ENCODE results near the gene NRL.
"Not testable (repeated sequence)": the region's sequence is repeated elsewhere in the genome, so short reads cannot be mapped to it uniquely, and the experiment has no call there.

NRL gene

DNA sequence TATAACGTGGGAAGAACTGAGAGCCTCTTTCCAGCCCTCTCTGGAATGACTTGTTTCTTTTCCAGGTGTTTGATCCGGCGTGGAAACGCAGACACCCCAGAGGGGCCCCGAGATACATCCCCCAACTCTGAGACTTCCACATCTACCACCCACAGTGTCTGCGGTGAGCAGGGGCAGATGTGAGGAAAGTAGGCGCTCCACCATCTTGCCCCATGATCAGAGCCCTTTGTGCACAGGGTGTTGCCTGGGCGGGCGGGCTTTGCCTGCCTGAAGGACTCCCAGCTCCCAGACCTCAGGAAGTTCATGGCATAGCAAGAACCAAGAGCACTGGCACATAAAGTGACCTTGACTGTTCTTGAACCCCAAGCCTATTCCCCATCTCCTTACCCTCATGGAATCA lies 60.1 kb downstream of the NRL start:
- no peak for DNase-seq (ENCODE audit: low read depth in 2 of 2, low spot score in 1 of 2)

DNA sequence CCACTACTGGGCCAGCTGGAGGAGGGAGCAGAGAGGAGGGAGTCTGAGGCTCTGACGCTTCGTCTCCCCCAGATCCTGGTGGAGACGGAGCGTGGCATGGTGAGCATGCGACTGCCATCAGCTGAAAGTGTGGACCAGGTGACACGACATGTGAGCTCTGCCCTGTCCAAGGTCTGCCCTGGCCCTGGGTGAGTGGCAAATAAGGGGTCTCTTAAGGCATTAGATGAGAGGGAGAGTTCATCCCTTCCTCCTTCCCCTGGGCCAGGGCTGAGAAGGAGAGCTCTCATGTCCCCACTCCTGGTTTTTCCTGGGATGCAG lies 60.5 kb downstream of the NRL start:
- DNase-seq (ENCODE audit: low read depth in 2 of 2, low spot score in 1 of 2), result no peak

DNA sequence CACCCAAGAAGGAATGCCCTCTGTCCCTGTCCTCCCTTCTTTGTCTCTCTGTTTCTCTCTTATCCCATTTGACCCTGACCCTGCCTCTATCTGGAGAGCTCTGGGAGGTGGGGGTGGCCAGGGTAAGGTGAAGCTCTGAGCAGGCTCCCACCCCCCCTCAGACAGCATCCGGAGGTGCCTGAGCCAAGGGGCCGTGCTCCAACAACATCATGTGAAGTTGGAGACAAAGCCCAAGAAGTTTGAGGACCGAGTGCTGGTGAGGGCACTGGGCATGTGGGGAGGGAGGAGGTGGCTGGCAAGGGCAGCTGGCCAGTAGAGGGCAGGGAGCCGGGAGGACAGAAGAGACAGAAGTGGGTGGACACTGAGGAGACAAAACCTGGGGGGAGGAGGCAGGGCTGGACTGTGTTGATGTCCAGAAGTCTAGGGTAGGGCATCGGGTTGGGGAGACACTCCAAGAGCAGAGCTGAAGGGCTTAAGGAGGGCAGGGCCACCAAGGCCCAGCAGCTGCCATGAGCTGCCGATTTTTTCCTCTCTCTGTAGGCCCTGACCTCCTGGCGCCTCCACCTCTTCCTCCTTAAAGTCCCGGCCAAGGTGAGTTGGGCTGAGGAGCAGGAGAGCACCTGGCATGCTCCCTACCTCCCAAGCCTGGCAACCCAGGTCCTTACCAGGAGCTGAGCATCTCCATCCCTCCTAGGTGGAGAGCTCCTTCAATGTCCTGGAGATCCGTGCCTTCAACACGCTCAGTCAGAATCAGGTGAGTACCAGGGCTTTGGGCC lies 61.0 kb downstream of the NRL start:
- no peak for DNase-seq (ENCODE audit: low read depth in 2 of 2, low spot score in 1 of 2)

DNA sequence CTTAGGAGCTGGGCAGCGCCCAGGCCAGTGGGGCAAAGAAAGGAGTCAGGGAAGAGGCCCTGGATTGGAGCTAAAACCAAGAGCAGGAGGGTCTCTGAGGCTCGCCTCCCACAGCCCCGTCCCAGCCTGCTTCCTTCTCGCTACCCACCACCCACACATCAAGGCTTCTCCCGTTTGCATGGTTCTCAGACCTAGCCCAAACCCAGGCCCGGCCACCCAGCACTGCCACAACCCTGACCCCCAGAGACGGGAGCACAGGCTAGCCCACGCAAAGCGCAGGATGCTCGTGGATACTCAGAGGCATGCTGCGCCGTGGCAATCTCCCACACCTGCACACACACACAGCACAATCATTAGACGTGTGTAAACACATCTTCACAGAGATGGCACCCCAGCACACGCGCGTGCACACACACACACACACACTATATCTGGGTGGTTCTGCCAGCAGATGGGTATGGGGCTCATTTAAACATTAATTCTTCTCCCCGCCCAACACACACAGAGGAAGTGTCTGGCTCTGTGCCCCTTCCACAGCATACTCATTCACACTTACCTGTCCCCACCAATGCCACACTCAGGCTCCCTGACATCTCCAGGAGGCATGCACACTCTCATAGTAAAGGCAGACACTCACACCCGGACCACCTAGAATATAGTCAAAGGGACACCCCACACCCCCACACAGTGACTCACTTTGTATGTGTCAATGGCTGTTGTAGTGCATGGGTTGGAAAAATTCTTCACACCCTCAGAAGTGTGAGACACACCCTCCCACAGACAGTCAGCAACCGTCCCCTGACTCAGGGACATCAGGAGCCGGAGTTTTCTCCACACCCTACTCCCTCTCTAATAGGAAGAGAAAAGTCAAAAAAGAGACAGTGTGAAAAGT lies 61.8 kb downstream of the NRL start:
- peak; percentile 31 to 70 for DNase-seq (ENCODE audit: low read depth in 2 of 2, low spot score in 1 of 2)

DNA sequence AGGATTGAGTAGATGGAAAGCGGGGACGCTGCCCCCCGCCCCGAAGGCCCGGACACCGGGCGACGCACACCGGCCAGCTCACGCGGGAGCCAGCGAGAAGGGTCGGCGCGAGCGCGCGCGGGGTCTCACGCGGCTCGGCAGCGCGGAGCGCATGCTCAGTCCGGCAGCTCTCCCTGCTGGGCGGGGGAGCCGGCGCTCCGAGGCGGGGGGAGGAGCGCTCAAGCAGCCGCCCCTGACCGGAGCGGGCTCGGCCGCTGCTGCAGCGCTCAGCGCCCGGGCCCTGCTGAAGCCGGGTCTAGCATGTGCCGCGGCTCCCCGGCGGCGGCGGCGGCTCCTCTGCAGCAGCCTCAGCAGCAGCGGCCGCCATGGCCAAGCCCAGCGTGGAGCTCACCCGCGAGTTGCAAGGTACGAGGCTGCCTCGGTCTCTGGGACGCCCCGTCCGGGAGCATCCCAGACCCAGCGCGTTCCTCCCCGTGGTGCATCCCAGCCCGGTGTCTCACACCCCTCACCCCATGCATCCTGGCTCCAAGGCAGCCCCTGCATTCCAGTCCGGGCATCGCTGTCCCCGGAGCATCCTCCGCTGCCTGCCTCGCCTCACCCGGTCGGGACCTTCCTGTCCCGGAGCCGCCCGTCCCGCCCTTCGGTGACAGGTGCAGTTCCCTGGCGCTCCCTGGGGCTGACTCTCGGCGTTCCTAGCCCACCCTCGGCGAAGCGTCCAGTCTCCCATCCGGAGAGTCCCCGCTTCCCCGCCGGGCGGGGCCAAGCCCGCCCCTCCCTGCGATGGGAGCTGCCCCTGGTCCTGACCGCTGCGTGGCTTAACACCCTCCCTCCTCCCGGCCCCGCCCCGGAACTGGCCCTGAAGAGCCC lies 62.7 kb downstream of the NRL start, which contains the start of gene CARMIL3:
Gene CARMIL3, plus strand, starts transcription at position 221 of the 867 bp plus-strand sequence. Its CDS starts 145 bp downstream, at position 366.
- DNase-seq (ENCODE audit: low read depth in 2 of 2, low spot score in 1 of 2), result no peak

DNA sequence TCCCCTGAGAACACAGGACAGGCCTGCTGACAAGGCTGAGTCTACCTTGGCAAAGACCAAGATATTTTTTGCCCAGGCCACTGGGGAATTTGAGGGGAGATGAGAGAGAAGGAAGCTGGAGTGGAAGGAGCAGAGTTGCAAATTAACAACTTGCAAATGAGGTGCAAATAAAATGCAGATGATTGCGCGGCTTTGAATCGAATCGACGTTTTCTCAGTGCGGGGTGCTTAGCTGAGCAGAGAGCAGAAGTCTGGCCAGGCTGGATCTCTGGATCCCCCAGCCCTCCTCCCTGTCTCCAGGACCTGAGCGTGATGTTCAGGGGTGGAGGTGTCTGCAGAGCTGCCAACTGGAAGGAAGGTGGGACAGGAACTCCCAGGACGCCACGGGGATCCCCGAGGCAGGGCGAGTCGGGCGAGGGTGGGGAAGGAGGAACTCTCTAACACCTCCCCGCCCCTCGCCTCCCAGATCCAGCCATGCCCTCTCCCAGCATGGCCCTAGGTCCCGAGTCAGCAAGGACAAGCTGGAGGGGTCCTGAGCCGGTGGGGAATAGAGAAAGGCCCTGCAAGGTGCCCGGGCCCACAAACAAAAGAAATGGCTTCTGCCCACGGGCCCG lies 63.5 kb downstream of the NRL start:
- no peak for DNase-seq (ENCODE audit: low read depth in 2 of 2, low spot score in 1 of 2)

DNA sequence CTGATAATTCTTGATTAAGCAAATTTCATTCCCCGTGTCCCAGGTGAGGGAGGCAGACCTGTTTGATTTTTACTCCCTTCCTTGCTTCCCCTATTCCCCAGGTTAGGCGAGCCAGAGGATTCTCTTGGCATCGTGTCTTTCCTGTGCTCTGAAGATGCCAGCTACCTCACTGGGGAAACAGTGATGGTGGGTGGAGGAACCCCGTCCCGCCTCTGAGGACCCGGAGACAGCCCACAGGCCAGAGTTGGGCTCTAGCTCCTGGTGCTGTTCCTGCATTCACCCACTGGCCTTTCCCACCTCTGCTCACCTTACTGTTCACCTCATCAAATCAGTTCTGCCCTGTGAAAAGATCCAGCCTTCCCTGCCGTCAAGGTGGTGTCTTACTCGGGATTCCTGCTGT lies 64.0 kb downstream of the NRL start:
- not testable (repeated sequence) for DNase-seq (ENCODE audit: low read depth in 2 of 2, low spot score in 1 of 2)

DNA sequence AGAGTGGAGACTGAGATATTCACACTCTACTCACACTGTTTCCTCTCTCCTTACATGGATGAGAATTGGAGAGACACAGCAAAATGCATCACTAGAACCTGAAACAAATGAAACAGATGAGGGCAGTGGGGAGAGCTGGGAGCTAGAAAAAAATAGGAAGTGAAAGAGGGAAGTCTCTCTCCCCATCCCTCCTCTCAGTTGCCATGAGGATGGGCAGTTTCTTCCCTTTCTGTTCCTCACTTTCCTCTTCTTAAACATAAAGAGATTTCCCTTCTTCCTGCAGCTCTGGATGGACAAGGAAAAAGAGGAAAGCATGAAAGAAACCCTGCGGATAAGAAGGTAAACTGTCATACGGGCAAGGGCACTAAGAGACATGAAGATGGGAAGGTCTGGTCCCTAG lies 65.7 kb downstream of the NRL start:
- not testable (repeated sequence) for DNase-seq (ENCODE audit: low read depth in 2 of 2, low spot score in 1 of 2)

DNA sequence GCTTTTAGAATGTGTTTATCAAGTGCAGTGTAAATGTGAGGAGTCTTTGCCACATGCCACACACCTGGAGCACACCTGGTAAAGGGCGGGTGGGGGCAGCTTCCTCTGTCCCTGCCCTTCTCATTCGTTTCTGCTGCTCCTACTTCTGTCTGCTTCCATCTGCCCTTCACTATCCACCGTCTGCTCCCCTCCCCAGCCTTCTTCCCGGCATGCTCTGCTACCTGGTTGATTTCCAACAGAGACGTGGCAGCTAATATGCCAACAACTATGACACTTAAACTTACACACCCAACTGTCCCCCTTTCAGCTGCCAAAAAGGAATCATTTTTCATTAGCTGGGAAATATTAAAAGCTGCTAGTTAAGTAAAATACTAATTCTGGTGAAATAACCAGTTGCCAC lies 72.0 kb downstream of the NRL start:
- DNase-seq (ENCODE audit: low read depth in 2 of 2, low spot score in 1 of 2), result no peak

DNA sequence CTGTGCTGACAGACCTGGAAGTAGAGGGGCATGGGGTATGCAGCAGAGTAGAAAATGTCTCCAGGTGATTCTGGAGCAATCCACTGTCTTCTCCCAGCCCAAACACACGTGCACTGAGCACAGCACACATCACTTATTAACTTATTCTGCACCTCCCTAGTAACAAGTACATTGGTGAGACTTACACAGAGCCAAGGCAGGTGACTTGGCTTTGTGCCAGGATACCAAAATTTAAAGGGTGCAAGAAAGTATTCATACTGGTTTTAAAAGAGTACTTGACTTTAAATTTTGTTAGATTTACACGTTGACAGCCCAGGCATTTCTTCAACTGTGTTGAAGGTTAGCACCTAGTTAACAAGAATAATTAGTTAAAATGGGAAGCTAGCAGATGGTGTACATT lies 74.1 kb downstream of the NRL start:
- DNase-seq (ENCODE audit: low read depth in 2 of 2, low spot score in 1 of 2), result no peak

DNA sequence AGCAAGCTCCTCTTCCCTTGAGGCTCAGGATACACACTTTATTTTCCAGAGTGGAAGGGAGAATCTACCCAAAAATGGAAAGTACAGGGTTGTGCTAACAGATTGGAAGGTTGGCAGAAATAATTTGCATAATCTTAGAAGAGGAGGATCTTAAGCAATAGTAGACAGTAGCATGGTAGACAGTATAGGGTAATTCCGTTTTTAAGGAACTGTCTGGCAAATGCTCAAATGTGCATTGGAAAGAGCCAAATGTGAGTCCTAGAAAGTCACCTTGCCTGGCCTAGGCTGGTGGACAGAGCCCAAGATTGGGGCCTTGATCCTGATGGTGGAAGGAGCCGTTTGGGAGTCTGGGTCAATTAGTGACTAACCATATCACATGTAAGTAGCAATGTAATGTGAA lies 76.1 kb downstream of the NRL start:
- no peak for DNase-seq (ENCODE audit: low read depth in 2 of 2, low spot score in 1 of 2)

DNA sequence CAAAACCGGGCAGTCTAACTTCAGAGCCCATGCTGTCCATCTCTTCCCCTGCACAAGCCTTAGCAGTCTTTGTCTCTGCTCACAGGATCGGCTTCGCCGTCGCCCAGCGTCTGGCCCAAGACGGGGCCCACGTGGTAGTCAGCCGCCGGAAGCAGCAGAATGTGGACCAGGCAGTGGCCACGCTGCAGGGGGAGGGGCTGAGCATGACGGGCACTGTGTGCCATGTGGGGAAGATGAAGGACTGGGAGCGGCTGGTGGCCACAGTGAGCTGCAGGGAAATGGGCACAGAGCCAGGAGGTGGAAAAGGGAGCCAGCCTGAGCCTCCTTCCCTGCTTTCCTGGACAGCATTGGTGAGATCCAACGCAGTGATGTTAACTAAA lies 77.1 kb downstream of the NRL start:
- DNase-seq (ENCODE audit: low read depth in 2 of 2, low spot score in 1 of 2), result no peak

DNA sequence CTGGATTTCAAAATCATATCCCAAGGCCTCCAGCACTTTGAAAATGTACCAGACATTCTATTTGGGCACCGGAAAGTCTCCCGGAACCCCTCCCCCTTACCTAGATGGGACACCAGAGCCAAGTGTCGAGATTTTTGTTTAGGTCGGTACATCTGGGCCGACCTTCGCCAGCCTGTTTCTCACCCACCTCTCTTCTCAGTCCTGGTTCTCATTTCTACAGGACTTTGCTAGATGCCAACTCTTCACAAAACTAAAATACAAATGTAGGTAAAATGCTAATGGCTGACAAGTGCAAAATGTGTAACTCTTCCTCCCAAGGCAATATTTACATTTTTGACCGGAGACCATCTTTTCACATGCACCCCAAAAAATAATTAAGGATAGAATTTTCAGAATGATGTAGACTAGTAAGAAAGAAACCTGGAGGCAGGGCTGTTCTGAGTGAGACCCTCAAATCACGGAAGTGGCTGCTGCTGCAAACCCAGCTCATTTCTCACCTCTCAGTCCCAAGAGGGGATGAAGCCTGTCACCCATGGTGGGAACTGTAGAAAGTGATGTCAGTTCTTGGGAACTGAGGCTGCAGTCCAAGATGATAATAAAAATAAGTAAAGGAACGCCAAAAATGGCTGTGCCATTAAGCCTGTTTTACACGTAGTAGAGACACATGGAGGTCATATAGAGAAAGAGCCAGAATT lies 77.6 kb downstream of the NRL start:
- not testable (repeated sequence) for DNase-seq (ENCODE audit: low read depth in 2 of 2, low spot score in 1 of 2)

DNA sequence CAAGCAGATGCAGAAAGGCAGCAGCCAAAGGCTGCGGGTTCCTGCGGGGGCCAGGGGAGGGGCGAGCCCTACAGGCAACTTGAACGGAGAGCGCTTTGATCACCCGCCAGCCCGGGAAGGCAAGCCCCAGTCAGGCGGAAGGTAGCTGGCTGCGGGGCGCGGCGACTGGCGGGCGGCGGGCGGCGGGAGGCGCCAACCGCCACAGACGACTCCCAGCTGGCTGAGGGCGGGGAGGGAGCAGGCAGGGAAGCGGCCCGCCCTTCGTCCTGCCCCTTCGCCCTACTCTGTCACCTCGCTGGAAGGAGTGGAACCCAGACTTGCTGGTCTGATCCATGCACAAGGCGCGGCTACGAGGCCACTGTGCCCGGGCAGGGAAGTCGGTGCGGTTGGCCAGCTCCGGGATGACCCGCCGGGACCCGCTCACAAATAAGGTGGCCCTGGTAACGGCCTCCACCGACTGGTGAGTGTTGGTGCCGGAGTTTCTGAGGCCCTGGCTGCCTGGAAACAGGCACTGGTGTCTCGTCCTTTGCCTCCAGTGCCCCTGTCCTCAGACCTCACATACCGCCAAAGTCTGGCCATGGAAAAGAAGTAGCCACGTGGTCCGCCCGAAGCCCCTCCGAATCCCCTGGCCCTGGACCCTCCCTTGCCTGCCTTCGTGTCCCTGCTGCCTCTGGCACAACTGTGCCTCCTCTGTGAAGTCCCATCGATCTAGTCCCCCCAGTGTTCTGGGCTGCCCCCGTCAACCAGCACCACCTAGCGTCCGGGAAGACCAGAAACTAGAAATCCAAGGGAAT lies 78.4 kb downstream of the NRL start:
- peak in 1 of 2 donors; percentile 35 for DNase-seq (ENCODE audit: low read depth in 2 of 2, low spot score in 1 of 2)

DNA sequence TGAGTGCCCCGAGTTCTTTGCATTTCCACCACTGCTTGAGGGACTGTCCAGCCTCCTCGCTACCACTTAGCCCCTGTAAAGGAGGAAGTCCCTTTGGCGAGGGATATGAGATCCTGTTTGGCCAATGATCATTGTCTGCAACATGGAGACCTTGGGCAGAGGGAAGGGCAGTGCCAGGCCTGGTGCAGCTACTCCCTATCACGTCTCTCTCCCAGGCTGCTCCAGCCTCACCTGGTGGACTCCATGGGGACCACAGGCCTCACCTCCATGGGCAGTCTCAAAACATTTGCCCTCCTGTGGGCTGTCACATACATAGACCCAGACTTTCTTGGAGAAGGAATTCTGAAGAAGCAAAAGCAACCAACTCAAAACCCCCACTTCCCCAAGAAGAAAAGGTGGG lies 79.0 kb downstream of the NRL start:
- DNase-seq (ENCODE audit: low read depth in 2 of 2, low spot score in 1 of 2), result not testable (repeated sequence)

DNA sequence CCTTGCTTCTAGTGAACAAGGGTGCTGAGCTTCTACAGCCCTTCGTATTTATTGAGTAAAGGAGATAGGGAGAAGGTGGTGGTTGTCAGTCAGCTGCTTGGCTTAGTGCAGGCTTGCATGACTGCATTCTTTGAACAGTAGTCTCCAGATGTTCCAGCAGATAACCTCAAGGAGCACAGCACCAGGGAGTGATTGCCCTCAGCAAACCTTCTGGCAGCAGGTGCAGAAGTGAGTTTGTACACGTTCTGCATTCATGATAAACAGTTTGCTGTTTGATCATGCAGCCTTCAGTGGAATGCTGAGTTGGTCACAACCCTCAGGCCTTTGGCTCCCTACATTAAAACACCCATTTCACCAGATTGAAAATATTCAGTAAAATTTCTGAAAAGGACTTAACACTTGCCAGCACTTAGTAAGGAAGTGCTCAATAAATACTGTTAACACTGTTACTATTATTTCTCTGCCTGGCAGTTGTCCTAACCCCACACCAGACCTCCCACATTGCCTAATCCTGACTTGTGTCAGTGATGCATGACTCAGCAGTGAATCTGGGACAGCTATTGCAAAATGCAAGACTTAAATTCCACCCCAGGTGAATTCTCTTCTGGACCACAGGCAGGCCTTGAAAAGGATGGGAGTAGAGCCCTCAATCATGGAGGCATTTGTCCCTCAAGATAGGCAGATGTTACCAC lies 81.9 kb downstream of the NRL start:
- no peak for DNase-seq (ENCODE audit: low read depth in 2 of 2, low spot score in 1 of 2)

DNA sequence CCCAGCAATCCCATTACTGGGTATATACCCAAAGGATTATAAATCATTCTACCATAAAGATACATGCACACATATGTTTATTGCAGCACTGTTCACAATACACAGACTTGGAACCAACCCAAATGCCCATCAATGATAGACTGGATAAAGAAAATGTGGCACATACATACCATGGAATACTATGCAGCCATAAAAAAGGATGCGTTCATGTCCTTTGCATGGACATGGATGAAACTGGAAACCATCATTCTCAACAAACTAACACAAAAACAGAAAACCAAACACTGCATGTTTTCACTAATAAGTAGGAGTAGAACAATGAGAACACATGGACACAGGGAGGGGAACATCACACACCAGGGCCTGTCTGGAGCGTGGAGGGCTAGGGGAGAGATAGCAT lies 83.4 kb downstream of the NRL start:
- not testable (repeated sequence) for DNase-seq (ENCODE audit: low read depth in 2 of 2, low spot score in 1 of 2)

DNA sequence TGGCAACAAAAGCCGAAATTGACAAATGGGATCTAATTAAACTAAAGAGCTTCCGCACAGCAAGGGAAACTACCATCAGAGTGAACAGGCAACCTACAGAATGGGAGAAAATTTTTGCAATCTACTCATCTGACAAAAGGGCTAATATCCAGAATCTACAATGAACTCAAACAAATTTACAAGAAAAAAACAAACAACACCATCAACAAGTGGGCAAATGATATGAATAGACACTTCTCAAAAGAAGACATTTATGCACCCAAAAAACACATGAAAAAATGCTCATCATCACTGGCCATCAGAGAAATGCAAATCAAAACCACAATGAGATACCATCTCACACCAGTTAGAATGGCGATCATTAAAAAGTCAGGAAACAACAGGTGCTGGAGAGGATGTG lies 85.1 kb downstream of the NRL start:
- DNase-seq (ENCODE audit: low read depth in 2 of 2, low spot score in 1 of 2), result not testable (repeated sequence)
